Stimulated activated memory B cell treated with anti-CD40 and anti-IgM and Interleukin-4, amounts not matched to agents 10 μg/mL and 1 μg/mL and 100 μg/mL, for 72 hours (primary cell): Measurements from ENCODE around the gene IARS2.
"Not testable (repeated sequence)": the region's sequence is repeated elsewhere in the genome, so short reads cannot be mapped to it uniquely, and the experiment has no call there.

ENCODE experiments used
- ATAC-seq: fragments of 150-1000 bp; cut with Tn5 transposase; 2 replicates; pipeline ENCODE4 v1.10.0; 2021
- H3K27ac Mint-ChIP-seq: one replicate; pipeline ENCODE4 v1.8.0; 2022; ENCODE audit warnings: mild to moderate bottlenecking, mixed read lengths
- H3K27me3 Mint-ChIP-seq: one replicate; pipeline ENCODE4 v1.8.0; 2022; ENCODE audit warnings: mixed read lengths
- H3K36me3 Mint-ChIP-seq: one replicate; pipeline ENCODE4 v1.8.0; 2022; ENCODE audit warnings: mixed read lengths
- H3K4me1 Mint-ChIP-seq: one replicate; pipeline ENCODE4 v1.8.0; 2022; ENCODE audit warnings: mixed read lengths
- H3K4me3 Mint-ChIP-seq: one replicate; pipeline ENCODE4 v1.8.0; 2022; ENCODE audit warnings: mild to moderate bottlenecking, moderate library complexity, mixed read lengths
- H3K9me3 Mint-ChIP-seq: one replicate; pipeline ENCODE4 v1.8.0; 2022; ENCODE audit warnings: mixed read lengths

IARS2 gene

DNA sequence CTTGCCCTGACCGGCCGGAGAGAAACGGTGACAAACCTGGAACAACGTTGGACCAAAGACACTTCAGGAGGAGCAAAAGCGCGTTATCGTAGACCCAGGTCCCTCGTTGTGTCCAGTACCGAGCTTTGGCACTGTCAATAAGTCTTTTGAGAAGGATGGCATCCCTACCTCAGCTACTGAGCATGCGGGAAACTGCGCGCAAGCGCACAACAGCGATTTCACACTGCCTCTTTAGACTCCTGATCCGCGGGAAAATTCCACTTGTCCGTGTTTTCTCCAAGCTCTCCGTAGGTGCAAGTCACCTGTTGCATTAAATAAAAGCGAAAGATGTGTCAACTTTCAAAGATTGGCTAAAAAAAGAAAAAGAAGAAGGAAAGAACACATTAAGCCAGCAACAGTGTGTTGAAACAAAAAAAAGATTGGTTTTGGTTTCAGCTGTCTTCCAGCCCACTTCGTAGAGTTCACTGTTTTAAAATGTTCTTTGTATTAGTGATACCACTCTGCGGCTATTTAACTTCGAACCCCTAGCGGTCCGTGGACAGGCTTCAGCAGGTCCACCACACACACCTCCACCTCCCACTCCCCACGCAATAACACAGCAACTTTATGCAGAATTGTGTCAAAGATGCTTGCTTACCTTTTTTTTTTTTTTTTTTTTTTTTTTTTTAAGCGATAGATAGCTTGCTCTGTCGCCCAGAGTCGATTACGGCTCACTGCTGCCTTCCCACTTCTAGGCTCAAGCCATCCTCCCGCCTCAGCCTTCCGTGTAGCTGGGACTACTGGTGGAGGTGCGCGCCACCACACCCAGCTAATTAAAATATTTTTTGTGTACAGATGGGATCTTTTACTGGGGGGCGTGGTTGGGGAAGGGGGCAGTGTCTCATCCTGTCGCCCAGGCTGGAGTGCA lies 4.0 kb upstream of the IARS2 start, which contains the start of gene BPNT1:
TSS of gene BPNT1 (minus strand) at position 139 of the 907 bp plus-strand sequence. CDS start 9,942 bp downstream, outside the sequence.
- peak within 1 kb of the TSS; percentile 80 for H3K27ac Mint-ChIP-seq
- no peaks in the 10 kb centered on the region for H3K9me3 Mint-ChIP-seq
- H3K4me1 Mint-ChIP-seq: peaks cover 18% of the 10 kb centered on the region
- H3K4me3 Mint-ChIP-seq: peak within 1 kb of the TSS; percentile 90
- ATAC-seq: peak; percentile 88
- no peaks in the 10 kb centered on the region for H3K27me3 Mint-ChIP-seq
- no peaks in the 10 kb centered on the region for H3K36me3 Mint-ChIP-seq

DNA sequence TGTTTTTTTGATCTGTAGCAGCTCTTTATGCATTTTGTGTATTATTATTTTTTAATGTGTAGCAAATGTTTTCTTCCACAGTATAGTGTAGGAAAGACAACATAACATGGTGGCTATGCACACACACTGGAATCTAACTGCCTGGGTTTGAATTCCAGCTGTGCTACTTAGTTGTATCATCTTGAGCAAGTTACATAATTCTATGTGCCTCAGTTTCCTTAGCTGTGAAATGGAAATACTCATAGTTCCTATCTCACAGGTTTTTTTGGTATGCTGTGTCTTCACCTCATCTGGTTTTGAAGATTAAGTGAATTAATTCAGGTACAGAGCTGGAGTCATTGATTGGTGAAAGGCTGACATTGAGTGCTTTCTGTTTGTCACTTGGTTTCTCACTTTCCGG lies 1.2 kb upstream of the IARS2 start:
- H3K9me3 Mint-ChIP-seq: no peaks in the 10 kb centered on the region
- no peak overlapping the region for H3K27ac Mint-ChIP-seq
- no peak for ATAC-seq
- peaks cover 8% of the 10 kb centered on the region for H3K36me3 Mint-ChIP-seq
- H3K4me3 Mint-ChIP-seq: no peak overlapping the region
- H3K4me1 Mint-ChIP-seq: peaks cover 29% of the 10 kb centered on the region
- no peaks in the 10 kb centered on the region for H3K27me3 Mint-ChIP-seq

- no peaks in the 10 kb centered on the region for H3K27me3 Mint-ChIP-seq
- H3K36me3 Mint-ChIP-seq: peaks cover 13% of the 10 kb centered on the region
- no peak overlapping the region for H3K27ac Mint-ChIP-seq
- H3K9me3 Mint-ChIP-seq: no peaks in the 10 kb centered on the region
- no peak for ATAC-seq
- peaks cover 31% of the 10 kb centered on the region for H3K4me1 Mint-ChIP-seq
- peak overlapping the region; percentile 79 for H3K4me3 Mint-ChIP-seq
Observed at GRCh38 chr1:220093361-220094015, 444 bp upstream of the IARS2 start.

DNA sequence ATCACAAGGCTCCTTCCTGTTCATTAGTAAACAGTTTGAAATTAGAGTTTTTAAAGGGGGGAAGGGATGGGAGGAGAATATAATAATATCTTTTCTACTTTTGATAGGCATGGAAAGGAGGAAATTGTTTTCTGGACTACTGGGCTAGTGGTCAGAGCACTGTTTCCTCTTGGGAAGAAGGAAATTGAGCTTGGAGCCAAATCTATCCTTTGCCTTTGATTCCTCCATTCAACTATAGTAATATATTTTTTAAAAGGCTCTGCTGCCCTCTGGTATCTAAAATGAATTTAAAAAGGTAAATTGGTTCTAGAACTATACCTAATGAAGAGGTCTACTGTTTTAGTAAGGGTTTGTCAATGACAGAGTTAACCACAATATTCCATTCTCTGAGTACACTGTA lies 5.9 kb downstream of the IARS2 start:
- Mint-ChIP-seq H3K27ac (no peak overlapping the region), H3K9me3 (no peaks in the 10 kb centered on the region), H3K36me3 (peaks cover 17% of the 10 kb centered on the region)

GRCh38 chr1:220110473-220110872 lies 16.5 kb downstream of the IARS2 start:
- H3K36me3 Mint-ChIP-seq: peaks cover 35% of the 10 kb centered on the region
- not testable (repeated sequence) for H3K4me1 Mint-ChIP-seq, H3K27me3 Mint-ChIP-seq, H3K9me3 Mint-ChIP-seq, H3K4me3 Mint-ChIP-seq, H3K27ac Mint-ChIP-seq, ATAC-seq

More for the DNA sequence above, 5.9 kb downstream of the IARS2 start:
- no peak for ATAC-seq
- H3K27me3 Mint-ChIP-seq: no peaks in the 10 kb centered on the region
- H3K4me1 Mint-ChIP-seq: peaks cover 17% of the 10 kb centered on the region
- H3K4me3 Mint-ChIP-seq: no peak overlapping the region

GRCh38 chr1:220112600-220112999 lies 18.7 kb downstream of the IARS2 start:
- H3K27me3 Mint-ChIP-seq, H3K4me3 Mint-ChIP-seq, H3K4me1 Mint-ChIP-seq, H3K9me3 Mint-ChIP-seq, H3K27ac Mint-ChIP-seq, ATAC-seq: not testable (repeated sequence)
- peaks cover 27% of the 10 kb centered on the region for H3K36me3 Mint-ChIP-seq

DNA sequence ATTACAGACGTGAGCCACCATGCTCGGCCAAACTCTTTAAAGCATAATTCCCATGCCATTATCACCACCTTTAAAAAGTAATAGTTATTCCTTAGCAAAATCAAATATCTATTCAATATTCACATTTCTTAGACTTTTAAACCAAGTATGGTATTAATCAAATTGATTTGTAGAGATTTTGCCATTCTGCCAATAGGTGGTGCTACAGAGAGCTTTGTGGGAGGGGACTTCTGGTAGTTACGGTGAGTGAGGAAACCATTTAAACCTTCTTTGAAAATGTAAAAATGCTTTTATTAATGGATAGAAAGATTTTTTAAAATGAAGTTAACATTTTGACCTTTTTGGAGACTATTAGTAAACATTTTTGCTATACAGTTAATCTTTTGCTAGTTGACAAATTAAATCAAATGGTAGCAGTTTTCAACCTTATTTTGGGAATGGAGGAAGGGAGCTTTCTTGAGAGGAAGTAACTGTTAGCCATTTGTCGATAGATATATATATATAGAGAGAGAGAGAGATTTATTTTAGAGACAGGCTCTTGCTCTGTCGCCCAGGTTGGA lies 19.3 kb downstream of the IARS2 start:
- H3K4me3 Mint-ChIP-seq: no peak overlapping the region
- ATAC-seq: no peak
- no peaks in the 10 kb centered on the region for H3K27me3 Mint-ChIP-seq
- no peaks in the 10 kb centered on the region for H3K9me3 Mint-ChIP-seq
- peaks cover 7% of the 10 kb centered on the region for H3K4me1 Mint-ChIP-seq
- peak overlapping the region; percentile 48 for H3K27ac Mint-ChIP-seq
- H3K36me3 Mint-ChIP-seq: peaks cover 23% of the 10 kb centered on the region

DNA sequence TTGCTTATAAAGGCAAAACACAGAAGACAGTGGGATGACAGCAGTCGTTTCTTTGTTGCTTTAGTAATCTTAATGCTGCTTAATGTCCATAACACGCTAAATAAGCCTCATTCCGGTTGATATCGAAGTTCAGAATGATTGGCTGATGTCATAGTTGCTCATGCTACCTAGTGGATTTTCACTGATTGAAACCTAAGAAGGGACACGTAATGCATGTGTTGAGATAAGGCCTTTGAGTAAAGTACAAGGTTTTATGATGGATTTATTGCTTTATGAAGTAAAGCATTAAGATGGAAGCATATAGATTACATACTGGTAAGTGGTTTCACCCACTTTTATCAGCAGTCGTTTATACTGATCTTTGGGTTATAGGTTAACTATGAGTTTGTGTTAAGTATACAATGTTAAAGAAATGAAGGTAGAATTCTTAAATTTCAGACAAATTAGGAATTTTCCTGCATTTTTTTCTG lies 25.1 kb downstream of the IARS2 start:
- Mint-ChIP-seq H3K4me3 (no peak overlapping the region), H3K4me1 (peaks cover 6% of the 10 kb centered on the region), H3K27me3 (no peaks in the 10 kb centered on the region), H3K27ac (no peak overlapping the region), H3K9me3 (no peaks in the 10 kb centered on the region), H3K36me3 (peaks cover 18% of the 10 kb centered on the region)
- ATAC-seq: no peak

DNA sequence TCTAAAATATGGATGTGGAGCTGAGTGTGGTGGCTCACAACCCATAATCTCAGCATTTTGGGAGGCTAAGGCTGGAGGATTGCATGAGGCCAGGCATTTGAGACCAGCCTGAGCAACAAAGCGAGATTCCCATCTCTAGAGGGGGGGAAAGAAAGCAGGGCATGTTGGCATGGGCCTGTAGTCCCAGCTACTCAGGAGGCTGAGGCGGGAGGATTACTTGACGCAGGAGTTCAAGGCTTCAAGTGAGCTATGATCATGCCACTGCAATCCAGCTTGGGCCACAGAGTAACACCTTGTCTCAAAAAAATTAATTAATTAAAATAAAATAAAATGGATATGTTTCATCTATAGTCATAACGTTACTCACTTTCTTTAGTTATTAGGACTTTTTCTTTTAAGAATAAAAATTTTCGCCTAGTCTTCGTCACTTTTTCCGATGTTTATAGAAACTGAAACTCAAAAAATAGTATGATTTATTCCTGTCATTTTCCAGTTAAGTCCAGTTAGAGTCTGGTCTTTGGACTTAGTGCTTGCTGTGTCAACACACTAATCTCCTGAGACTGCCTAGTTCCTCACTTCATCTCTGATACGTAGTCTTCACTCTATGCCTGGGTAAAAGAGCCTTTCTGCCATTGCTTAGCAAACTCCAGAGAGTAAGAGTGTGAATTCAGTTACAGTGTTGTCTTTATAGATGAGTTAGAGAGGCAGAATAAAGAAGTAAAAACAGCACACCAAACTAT lies 28.0 kb downstream of the IARS2 start:
- Mint-ChIP-seq H3K27me3 (no peaks in the 10 kb centered on the region), H3K9me3 (no peaks in the 10 kb centered on the region), H3K27ac (no peak overlapping the region), H3K4me1 (peaks cover 12% of the 10 kb centered on the region), H3K36me3 (peaks cover 23% of the 10 kb centered on the region), H3K4me3 (no peak overlapping the region)
- no peak for ATAC-seq

GRCh38 chr1:220123066-220123465 lies 29.1 kb downstream of the IARS2 start:
- Mint-ChIP-seq H3K4me3 (no peak overlapping the region), H3K36me3 (peaks cover 29% of the 10 kb centered on the region), H3K27ac (no peak overlapping the region), H3K4me1 (peaks cover 12% of the 10 kb centered on the region), H3K9me3 (no peaks in the 10 kb centered on the region), H3K27me3 (no peaks in the 10 kb centered on the region)
- ATAC-seq: no peak

DNA sequence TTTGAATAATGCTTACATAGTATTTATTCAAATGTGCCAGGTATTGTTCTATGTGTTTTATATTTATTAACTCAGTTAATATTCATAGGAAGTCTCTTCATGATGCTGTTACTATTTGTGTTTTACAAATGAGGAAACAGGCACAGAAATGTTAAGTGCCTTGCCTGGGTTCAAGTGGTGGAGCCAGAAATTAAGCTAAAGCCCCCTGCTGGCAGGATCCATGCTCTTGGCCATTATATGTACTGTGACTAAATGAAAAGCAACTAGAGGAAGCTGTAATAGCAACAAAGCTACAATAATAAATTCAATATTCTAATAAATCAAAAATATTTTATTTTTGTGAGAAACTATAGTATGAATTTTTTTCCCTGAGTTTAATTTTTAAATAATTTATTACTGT lies 30.0 kb downstream of the IARS2 start:
- Mint-ChIP-seq H3K4me1 (peaks cover 12% of the 10 kb centered on the region), H3K27ac (no peak overlapping the region), H3K4me3 (no peak overlapping the region), H3K36me3 (peaks cover 37% of the 10 kb centered on the region), H3K9me3 (no peaks in the 10 kb centered on the region), H3K27me3 (no peaks in the 10 kb centered on the region)
- no peak for ATAC-seq

DNA sequence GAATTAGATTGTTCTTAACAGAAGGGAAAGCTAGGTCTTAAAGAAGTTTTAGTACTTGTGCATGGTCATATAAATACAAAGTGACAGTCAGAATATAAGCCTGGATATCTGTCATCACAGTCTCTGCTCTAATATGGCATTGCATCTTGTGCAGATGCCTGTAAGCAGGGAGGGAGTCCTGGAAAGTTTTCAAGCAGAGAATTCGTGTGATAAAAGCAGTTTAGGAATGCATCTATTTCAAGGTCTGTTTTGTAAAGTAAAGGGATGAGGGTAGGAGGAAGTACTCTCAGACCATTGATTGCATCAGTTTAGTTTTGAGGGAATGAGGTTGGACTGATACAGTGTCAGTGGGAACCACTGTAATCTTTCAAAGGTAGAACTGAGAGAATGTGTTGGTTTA lies 30.6 kb downstream of the IARS2 start:
- ATAC-seq: no peak
- H3K9me3 Mint-ChIP-seq: peaks cover 4% of the 10 kb centered on the region
- H3K4me3 Mint-ChIP-seq: no peak overlapping the region
- H3K27ac Mint-ChIP-seq: no peak overlapping the region
- peaks cover 43% of the 10 kb centered on the region for H3K36me3 Mint-ChIP-seq
- peaks cover 12% of the 10 kb centered on the region for H3K4me1 Mint-ChIP-seq
- H3K27me3 Mint-ChIP-seq: no peaks in the 10 kb centered on the region

GRCh38 chr1:220127076-220127475 lies 33.1 kb downstream of the IARS2 start:
- Mint-ChIP-seq H3K4me3 (no peak overlapping the region), H3K36me3 (peaks cover 56% of the 10 kb centered on the region), H3K9me3 (peaks cover 4% of the 10 kb centered on the region), H3K27me3 (no peaks in the 10 kb centered on the region), H3K4me1 (peaks cover 16% of the 10 kb centered on the region), H3K27ac (no peak overlapping the region)
- no peak for ATAC-seq

GRCh38 chr1:220129479-220130210 lies 35.7 kb downstream of the IARS2 start:
- H3K4me1 Mint-ChIP-seq: peaks cover 13% of the 10 kb centered on the region

More at GRCh38 chr1:220129479-220130210, 35.7 kb downstream of the IARS2 start:
- ATAC-seq: no peak
- no peak overlapping the region for H3K4me3 Mint-ChIP-seq
- H3K27ac Mint-ChIP-seq: no peak overlapping the region
- peaks cover 4% of the 10 kb centered on the region for H3K9me3 Mint-ChIP-seq
- no peaks in the 10 kb centered on the region for H3K27me3 Mint-ChIP-seq
- peaks cover 68% of the 10 kb centered on the region for H3K36me3 Mint-ChIP-seq
